Measurements from ENCODE around the gene PNMT. TPM values are rescaled to one million over a fixed set of nuclear protein-coding genes. Genes with fewer than 3 reads are reported as not detected.
A peak's percentile ranks its signal among the peaks of the same experiment; 100 is the strongest.

The PNMT gene
- not detected for total RNA-seq

GRCh38 chr17:39667945-39668924 lies at the start of gene PNMT:
PNMT (plus strand) TSS chr17:39668453; CDS start chr17:39668476, 23 bp downstream.
- H3K4me3 Mint-ChIP-seq = peak within 1 kb of the TSS; percentile 66
- H3K4me1 Mint-ChIP-seq = peaks cover 3% of the 10 kb centered on the region
- H3K27me3 Mint-ChIP-seq = peaks cover 24% of the 10 kb centered on the region
- DNase-seq = peak; percentile 80
- H3K27ac Mint-ChIP-seq = no peak within 1 kb of the TSS
- no peaks in the 10 kb centered on the region for H3K36me3 Mint-ChIP-seq
- no peaks in the 10 kb centered on the region for H3K9me3 Mint-ChIP-seq

GRCh38 chr17:39618956-39619785 lies 49.1 kb upstream of the PNMT start:
- no peaks in the 10 kb centered on the region for H3K36me3 Mint-ChIP-seq
- H3K27ac Mint-ChIP-seq = no peak overlapping the region
- peaks cover 13% of the 10 kb centered on the region for H3K4me1 Mint-ChIP-seq
- no peaks in the 10 kb centered on the region for H3K9me3 Mint-ChIP-seq
- H3K27me3 Mint-ChIP-seq = peaks cover 12% of the 10 kb centered on the region
- no peak overlapping the region for H3K4me3 Mint-ChIP-seq
- no peak for DNase-seq

GRCh38 chr17:39619786-39620101 lies 48.5 kb upstream of the PNMT start:
- H3K4me3 Mint-ChIP-seq = no peak overlapping the region
- no peaks in the 10 kb centered on the region for H3K36me3 Mint-ChIP-seq
- no peaks in the 10 kb centered on the region for H3K9me3 Mint-ChIP-seq
- H3K27me3 Mint-ChIP-seq = peaks cover 14% of the 10 kb centered on the region
- no peak for DNase-seq
- H3K4me1 Mint-ChIP-seq = peaks cover 13% of the 10 kb centered on the region
- H3K27ac Mint-ChIP-seq = no peak overlapping the region

- DNase-seq = peak; percentile 82
- no peaks in the 10 kb centered on the region for H3K36me3 Mint-ChIP-seq
- H3K27ac Mint-ChIP-seq = no peak overlapping the region
- H3K4me3 Mint-ChIP-seq = peak overlapping the region; percentile 61
- H3K27me3 Mint-ChIP-seq = peaks cover 26% of the 10 kb centered on the region
- H3K9me3 Mint-ChIP-seq = no peaks in the 10 kb centered on the region
- peaks cover 18% of the 10 kb centered on the region for H3K4me1 Mint-ChIP-seq
These were observed 46.5 kb upstream of the PNMT start for GRCh38 chr17:39621523-39622379.

GRCh38 chr17:39622380-39623006 lies 45.8 kb upstream of the PNMT start:
- Mint-ChIP-seq H3K9me3 (no peaks in the 10 kb centered on the region), H3K4me3 (peak overlapping the region; percentile 61), H3K36me3 (no peaks in the 10 kb centered on the region), H3K4me1 (peaks cover 19% of the 10 kb centered on the region), H3K27me3 (peaks cover 28% of the 10 kb centered on the region), H3K27ac (no peak overlapping the region)
- no peak for DNase-seq

GRCh38 chr17:39623356-39623950 lies 44.8 kb upstream of the PNMT start:
- H3K27me3 Mint-ChIP-seq = peaks cover 37% of the 10 kb centered on the region
- no peak overlapping the region for H3K4me3 Mint-ChIP-seq

GRCh38 chr17:39624313-39624712 lies 43.9 kb upstream of the PNMT start:
- Mint-ChIP-seq H3K9me3 (no peaks in the 10 kb centered on the region), H3K27ac (no peak overlapping the region), H3K4me1 (peaks cover 19% of the 10 kb centered on the region), H3K27me3 (peaks cover 42% of the 10 kb centered on the region), H3K4me3 (no peak overlapping the region), H3K36me3 (no peaks in the 10 kb centered on the region)
- DNase-seq = no peak

More at GRCh38 chr17:39623356-39623950, 44.8 kb upstream of the PNMT start:
- Mint-ChIP-seq H3K36me3 (no peaks in the 10 kb centered on the region), H3K9me3 (no peaks in the 10 kb centered on the region), H3K27ac (no peak overlapping the region), H3K4me1 (peaks cover 19% of the 10 kb centered on the region)
- peak; percentile 84 for DNase-seq

- peaks cover 19% of the 10 kb centered on the region for H3K4me1 Mint-ChIP-seq
- peaks cover 42% of the 10 kb centered on the region for H3K27me3 Mint-ChIP-seq
- no peak for DNase-seq
- H3K4me3 Mint-ChIP-seq = no peak overlapping the region
- no peaks in the 10 kb centered on the region for H3K36me3 Mint-ChIP-seq
- no peaks in the 10 kb centered on the region for H3K9me3 Mint-ChIP-seq
- H3K27ac Mint-ChIP-seq = no peak overlapping the region
These were observed 43.0 kb upstream of the PNMT start for GRCh38 chr17:39625198-39625785.

- Mint-ChIP-seq H3K27me3 (peaks cover 42% of the 10 kb centered on the region), H3K36me3 (no peaks in the 10 kb centered on the region), H3K27ac (no peak within 1 kb of the TSS), H3K9me3 (no peaks in the 10 kb centered on the region), H3K4me3 (peak within 1 kb of the TSS; percentile 50), H3K4me1 (peaks cover 19% of the 10 kb centered on the region)
- no peak for DNase-seq
These were observed 41.8 kb upstream of the PNMT start, which contains the start of gene PPP1R1B for GRCh38 chr17:39626171-39627046. PPP1R1B (plus strand) TSS chr17:39626952; CDS start chr17:39627393, 441 bp downstream.

- H3K27ac Mint-ChIP-seq = no peak overlapping the region
- peaks cover 42% of the 10 kb centered on the region for H3K27me3 Mint-ChIP-seq
- H3K9me3 Mint-ChIP-seq = no peaks in the 10 kb centered on the region
- H3K4me3 Mint-ChIP-seq = peak overlapping the region; percentile 50
- no peaks in the 10 kb centered on the region for H3K36me3 Mint-ChIP-seq
- DNase-seq = no peak
- H3K4me1 Mint-ChIP-seq = peaks cover 14% of the 10 kb centered on the region
These were observed 41.1 kb upstream of the PNMT start for GRCh38 chr17:39627047-39627711.

GRCh38 chr17:39627712-39628516 lies 40.3 kb upstream of the PNMT start:
- Mint-ChIP-seq H3K4me3 (no peak overlapping the region), H3K4me1 (peaks cover 12% of the 10 kb centered on the region), H3K27me3 (peaks cover 42% of the 10 kb centered on the region), H3K36me3 (no peaks in the 10 kb centered on the region), H3K27ac (no peak overlapping the region), H3K9me3 (no peaks in the 10 kb centered on the region)
- no peak for DNase-seq

Measured in activated naive CD8-positive, alpha-beta T cell treated with anti-CD3 and anti-CD28 coated beads for 36 hours (primary cell).